Stimulated activated CD8-positive, alpha-beta memory T cell treated with anti-CD3 and anti-CD28 coated beads, Interleukin-12 subunit alpha, Interleukin-12 subunit beta, amount 100 ng/mL, for 1 hour (primary cell): ENCODE data around the gene DHRS4.

Source experiments
- DNase-seq: peaks from one replicate; pipeline ENCODE4 v3.0.0-alpha.2; 2020; ENCODE audit warnings: low read depth

The DHRS4 gene

DNA sequence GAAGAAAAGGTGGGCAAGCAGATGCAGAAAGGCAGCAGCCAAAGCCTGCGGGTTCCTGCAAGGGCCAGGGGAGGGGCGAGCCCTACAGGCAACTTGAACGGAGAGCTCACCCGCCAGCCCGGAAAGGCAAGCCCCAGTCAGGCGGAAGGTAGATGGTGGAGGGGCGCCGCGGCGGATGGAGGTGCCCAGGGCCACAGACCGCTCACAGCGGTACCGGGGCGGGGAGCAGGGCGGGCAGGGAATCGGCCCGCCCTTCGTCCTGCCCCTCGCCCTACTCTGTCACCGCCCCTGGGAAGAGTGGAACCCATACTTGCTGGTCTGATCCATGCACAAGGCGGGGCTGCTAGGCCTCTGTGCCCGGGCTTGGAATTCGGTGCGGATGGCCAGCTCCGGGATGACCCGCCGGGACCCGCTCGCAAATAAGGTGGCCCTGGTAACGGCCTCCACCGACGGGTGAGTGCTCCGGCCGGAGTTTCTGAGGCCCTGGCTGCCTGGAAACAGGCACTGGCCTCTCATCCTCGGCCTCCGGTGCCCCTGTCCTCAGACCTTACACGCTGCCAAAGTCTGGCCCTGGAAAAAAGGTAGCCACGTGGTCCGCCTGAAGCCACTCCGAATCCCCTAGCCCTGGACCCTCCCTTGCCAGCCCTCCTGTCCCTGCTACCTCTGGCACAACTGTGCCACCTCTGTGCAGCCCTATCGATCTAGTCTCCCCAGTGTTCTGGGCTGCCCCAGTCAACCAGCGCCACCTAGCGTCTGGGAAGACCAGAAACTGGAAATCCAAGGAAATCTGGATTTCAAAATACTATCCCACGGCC lies at the start of gene DHRS4:
Gene DHRS4, plus strand, starts transcription at position 307 of the 815 bp plus-strand sequence. Its CDS starts 19 bp downstream, at position 326.
- DNase-seq = peak; percentile 66

DNA sequence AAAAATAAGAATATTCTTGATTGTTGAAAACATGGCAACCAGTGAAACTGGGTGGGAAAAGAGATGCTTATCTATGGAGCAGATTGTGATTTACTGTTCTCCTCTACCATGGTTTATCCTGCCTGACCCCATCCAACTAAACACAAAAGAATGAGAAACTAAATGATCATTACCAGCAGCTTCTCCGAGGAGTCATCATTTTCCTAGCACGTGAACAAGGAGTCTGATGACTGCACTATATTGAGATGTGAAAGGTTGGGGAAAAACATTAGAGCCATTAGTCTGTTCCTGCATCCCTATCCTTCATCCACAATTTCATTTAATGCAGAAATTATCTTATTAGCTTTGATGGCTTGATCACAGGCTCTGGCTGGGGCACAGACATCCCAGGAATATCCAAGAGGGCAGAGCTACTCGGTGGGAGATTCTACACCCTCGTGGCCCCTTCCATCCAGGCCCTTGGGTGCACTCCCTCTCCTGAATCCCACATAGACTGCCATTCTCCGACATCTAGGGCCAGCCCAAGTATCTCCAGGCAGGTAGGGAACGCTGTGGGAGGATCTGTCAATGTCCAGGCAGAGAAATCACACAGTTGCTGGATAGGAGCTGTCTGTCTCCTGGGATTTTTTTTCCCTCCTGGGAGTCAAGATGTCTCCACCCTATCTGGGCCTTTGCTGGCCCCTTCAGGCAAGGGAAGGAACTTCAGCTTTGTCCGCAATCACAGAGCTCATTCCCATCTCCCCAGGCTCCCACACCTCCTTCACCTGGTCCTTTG lies 43.3 kb upstream of the DHRS4 start:
- DNase-seq = no peak

DNA sequence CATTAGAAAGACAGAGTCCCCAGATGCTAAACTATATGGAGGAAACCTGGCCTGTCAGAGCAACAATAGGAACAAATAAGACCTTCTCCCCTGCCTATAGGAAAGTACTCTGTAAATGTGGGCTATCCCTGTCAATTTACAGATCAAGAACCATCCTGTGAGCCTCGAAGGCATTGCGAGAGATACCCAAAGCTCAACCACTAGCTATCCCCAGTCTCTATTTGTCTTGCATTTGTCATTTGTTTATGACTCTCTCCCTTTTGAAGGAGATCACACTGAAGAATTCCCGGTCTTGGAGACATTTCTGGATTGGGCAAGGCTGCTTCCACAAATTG lies 42.7 kb upstream of the DHRS4 start:
- no peak for DNase-seq

DNA sequence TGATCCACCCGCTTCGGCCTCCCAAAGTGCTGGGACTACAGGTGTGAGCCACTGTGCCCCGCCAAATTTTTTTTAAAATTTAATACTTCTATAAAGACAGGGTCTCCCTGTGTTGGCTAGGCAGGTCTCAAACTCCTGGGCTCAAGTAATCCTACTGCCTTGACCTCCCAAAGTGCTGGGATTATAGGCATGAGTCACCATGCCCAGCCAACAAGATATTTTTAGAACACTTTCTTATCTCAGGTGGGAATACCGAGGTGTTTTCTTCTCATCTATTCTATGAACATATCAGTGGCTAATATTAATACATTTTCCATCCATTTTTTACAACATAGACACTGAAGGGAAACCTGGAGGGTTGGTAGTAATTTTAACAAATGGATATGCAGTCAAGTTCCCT lies 38.0 kb upstream of the DHRS4 start:
- no peak for DNase-seq

DNA sequence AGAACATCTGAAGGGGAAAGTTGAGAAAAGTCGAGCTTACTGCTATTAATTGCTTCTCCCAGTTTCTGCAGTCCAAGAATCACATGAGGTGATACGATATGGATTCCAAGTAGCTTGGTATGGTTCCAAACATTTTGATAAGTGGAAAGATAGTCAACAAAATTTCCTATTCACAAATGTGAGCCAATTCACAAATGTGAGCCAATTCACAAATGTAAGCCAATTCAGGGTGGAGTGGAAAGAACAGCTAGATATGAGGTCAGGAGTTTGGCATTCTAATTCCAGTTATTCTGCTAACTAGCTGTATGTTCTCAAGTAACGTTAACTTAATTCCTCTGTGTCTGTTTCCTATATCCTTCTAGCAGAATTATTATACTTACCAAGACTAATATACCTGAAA lies 37.6 kb upstream of the DHRS4 start:
- DNase-seq = no peak

DNA sequence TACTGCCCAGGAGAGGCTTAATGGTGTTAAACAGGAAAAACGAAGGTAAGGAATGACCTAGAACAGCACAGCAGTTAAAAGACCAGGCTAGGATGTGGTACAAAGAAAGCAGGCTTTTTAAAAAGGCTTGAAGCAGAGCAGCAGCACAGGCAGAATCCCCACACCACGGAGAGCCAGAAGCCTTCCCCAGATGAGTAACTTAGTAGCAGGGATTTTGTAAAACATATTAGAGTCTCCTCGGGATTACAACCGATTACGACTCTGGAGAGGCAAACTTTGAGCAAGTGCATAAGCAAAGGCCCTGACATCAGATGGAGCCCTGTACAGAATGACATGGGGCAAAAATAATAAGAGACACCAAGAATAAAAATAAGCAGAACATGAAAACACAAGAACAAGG lies 37.1 kb upstream of the DHRS4 start:
- DNase-seq = no peak

DNA sequence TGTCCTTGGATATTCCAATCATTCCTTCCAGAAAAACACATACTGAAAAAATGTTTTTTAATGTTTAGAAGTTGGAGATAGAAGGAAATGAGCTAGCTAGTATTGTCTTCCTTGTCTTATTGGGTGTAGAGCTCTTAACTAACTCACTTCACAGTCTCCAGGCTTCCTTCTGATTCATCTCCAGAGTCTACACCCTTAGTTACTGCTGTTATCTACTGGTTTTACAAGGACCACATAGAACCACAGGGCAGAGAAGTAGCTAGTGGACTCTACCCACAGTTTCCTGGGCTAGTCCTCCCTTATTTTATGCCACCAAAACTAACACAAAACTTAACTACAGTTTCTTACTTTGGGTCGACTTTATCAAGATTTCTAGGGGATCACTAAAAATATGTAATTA lies 31.0 kb upstream of the DHRS4 start:
- no peak for DNase-seq

DNA sequence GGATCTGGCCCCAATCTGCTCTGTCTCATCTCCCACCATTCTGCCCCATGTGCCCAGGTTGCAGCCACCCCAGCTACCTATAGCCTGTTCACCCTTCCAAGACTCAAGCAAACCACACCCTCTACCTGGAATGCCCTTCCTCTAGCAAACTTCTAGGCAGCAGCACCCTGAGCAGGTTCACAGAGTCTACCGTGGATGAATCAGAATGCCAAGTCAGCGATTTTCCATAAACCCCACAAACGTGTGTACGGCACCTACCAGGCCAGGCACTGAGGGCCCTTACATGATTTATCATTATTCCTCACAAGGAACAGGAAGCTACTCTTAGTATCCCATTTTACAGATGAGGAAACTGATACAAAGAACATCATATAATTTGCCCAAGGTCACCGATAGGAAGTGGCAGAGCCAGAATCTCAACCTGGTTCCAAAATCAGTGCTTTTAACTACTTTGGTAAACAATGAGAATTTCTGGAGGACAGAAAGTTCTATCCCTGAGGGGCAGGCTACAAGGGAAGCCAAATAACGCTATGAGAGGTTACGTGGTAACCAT lies 28.0 kb upstream of the DHRS4 start:
- no peak for DNase-seq

DNA sequence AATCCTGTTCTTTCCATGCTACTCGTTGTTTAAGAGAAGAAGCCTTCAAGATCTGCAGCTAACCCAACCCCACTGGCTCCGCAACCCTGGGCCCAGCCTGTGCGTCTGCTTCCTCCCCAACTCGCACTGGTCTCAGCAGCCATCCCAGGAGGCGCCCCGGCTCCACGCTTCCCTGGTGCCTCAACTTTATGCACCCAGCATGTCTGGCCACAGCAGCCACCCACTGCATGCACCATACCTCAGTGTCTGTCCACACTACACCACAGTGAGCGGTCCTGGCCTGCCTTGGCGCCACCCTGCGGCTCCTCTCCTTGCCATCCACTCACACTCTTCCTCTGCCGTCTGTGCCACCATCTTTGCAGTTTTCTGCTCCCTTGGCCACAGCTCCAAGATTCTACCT lies 27.0 kb upstream of the DHRS4 start:
- no peak for DNase-seq

DNA sequence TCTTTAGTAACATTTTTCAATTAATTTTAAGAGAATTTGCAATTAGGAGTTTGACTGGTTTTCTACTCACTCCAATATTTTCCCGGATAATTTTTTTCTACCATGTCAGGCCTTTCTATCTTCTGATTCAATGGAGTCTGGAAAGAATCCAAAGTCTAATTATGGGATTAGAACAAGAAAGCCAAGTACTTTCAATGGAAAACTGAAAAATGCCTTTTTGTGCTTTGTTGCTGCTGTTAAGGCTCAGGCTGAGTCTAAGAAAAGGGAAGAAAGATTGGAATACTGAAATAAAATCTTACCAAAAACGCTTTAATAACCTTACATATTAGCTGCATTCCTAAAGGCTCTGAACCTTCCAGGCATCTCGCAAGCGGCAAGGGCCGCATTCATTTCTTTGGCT lies 24.4 kb upstream of the DHRS4 start:
- no peak for DNase-seq

DNA sequence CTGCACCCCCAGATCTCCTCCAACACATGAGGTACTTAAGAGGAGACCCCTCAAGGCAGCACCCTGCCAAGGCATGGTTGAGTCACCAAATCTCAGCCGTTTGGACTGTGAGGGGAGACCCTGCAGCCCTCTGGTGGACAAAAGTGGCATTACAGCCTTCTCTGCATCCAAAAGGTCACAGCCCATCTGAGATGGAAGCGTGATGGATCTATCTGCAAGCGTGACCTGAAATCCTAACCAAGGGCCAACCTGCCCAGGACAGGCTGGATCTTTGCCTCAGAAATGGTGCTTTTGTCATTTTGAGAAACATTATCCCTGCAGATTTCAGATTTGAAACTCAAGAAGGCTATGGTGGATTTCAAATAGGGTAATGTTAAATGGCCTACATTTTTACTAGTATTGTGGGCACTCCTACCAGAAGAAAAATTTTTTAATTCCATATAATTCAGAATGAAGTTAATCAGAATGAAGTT lies 23.7 kb upstream of the DHRS4 start:
- DNase-seq = peak; percentile 87

DNA sequence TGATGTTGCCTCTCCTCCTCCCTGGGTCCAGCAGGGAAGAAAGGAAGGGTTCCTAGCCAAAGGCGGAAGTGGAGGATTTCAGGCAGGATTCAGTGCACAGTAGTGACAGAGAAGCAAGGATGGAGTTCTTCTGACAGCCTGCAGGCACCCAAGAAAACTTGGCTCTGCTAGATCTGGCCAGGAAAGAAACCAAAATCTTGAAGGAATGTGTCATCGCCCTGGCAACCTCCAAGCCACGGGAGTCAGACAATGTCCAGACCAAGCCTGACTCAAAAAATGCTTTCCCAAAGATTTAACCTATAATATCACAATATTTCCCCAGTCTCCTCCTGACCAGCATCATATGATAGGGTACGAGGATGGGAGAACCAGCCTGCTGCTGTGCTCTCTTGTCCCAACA lies 22.8 kb upstream of the DHRS4 start:
- no peak for DNase-seq

DNA sequence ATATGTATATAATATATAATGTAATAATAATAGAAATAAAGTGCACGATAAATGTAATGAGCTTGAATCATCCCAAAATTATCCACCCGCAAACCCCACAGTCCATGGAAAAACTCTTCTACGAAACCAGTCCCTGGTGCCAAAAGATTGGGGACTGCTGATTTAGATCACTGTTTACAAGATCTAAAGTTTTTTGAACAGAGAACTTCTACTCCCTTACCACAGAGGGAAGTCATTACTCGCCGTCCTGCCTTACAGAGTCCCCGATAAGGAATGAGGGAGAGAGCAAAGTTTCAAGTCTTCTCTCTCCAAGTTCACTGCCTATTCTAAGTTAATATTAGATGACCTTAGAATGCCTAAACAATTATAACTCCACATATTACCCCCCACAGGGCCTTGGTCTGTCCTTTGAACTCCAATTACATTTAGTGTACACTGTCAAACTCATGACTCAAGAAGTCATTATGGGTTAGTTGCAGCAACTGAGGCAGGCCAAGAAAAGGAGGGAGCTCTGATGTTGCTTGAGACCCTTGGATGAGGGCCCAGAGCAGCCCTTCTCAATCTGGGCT lies 21.8 kb upstream of the DHRS4 start:
- no peak for DNase-seq

DNA sequence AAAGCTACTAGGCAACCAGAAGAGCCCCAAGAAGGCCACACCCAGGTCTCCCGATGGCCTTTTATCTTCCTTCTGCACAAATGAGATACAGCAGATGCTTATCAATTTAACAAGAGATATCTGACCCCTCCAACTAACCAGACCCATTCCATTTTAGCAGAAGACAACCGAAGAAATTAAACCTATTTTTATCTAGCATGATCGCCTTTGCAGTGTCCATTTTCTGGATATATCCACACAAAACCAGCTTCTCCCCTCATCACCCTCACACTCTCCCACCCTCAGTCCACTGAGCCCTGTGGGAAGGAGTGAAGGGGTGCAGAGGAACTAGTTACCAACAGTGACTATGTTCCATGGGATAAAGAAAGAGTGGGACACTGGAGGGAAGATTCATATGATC lies 20.9 kb upstream of the DHRS4 start:
- no peak for DNase-seq

DNA sequence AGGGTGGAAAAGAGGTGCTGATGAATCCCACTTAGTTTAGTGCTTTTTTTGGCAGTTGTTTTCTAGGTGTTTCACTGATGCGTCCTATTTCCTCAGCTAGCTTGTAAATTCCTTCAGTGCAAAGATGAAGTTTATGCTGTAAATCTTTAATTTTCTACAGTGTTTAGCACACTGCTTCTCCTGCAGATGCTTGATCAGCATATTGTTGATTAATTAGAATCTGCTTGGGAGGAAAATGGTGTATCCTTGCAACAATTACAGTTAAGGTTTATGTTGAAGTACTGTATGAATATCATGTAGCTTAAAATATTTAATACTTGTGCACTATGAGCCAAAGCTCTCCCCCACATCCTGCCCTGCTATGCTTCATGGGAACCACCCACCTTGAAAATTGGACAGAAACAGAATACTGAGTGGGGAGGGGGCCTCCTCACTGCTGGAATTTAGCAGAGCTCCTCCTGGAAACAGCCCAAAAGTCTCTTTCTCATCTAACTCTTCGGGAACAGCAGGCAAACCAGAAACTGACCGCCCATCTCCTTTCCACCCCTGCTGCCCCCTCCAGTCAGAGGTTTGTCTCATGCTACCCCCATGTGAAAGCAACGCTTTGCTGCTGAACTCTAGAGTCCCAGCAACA lies 20.3 kb upstream of the DHRS4 start:
- DNase-seq = no peak

DNA sequence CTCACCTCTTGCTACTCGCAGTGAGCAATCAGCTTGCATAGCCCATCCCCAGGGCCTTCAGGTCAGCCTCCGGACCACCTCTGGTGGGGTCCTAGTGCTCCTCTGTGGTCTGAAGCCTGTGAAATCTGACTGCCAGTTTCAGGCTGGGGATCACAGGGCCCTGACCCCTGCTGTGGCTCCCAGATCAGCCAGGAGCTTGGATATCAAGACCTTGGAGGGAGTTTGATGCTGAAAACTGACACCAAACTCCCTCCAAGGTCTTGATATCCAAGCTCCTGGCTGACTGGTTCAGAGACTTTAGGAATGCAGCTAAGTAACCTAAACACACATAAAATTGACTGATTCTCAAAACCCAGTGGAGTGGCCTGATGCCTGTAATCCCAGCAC lies 19.8 kb upstream of the DHRS4 start:
- DNase-seq = no peak

DNA sequence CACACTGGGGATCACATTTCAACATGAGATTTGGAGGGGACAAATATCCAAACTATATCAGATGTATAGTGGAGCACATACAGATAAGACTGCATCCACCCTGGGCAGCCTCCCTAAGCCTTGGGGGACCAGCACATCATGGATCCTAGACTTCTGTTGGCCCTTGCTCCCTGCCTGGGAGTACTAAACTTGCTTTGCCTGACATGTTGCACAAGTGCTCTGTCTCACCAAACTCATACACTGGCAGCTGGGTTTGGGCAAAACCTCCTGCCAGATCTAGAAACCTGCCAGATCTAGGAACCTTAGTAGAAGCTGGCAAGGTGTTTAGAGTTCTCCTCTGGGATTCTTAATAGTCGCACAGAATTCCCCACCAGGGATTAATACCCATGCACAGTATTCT lies 18.4 kb upstream of the DHRS4 start:
- no peak for DNase-seq

DNA sequence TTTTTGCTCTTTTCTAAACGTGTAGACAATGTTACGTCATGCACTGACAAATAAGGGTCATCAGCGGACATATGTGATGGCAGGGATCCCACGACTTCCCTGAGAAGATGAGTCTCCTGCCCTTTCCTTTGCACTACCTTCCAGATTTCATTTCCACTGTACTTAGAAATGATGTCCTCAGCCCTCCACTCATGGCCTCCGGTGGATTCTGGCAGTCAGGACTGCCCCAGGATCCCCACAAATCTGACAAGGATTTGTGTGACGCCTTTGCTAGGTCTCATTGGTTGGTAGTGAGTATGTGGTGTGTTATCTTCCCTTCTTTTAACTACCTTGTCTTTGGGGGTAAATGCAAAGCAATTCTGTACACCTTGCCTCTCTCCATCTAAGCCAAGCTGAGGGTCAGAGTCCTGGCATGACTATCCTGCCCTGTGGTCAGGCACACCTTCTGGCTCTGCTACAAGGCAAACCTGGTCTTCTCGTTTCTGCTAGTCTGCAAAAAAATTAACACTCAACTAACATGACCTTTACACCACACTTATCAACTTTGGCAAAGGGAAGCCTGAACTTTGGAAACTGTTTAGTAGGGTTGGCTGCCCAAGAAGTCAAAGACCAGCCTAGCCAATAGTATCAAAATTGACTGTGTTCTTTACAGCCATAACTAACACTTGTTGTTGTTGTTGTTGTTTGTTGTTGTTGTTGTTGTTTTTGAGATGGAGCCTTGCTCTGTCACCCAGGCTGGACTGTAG lies 17.3 kb upstream of the DHRS4 start:
- DNase-seq = no peak

DNA sequence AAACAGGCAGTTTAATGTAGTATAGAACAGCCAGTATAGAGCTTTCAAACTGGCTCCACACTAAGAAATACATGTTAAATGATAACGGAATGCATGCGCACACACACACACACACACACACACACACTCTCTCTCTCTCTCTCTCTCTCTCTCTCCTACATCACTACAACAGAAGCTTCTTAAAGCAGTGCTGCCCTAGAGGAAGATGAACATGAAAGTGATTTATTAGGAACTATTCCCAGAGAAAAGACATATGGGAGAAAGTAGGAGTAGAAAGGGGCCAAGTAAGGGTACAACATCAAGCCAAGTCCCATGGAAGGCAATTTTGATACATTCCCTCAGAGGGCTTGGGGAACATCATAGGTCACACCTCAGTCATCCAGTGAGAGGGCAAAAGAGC lies 16.4 kb upstream of the DHRS4 start:
- no peak for DNase-seq

DNA sequence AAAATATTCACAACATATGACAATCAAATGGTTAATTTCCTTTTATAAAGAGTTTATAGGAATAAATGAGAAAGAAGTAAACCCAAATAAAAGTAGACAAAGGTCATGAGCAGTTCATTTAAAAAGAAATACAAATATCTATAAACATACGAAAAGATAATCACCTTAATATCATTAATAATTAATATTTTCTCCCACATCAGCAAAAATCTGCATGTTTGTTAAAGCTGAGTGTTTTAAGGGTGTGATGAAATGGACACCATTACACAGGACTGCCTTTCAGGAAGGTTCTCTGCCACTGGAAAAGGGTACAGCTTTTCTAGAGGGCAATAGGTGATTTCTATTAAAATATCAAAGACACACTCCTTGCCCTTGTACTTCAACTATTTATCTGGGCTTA lies 14.7 kb upstream of the DHRS4 start:
- no peak for DNase-seq

DNA sequence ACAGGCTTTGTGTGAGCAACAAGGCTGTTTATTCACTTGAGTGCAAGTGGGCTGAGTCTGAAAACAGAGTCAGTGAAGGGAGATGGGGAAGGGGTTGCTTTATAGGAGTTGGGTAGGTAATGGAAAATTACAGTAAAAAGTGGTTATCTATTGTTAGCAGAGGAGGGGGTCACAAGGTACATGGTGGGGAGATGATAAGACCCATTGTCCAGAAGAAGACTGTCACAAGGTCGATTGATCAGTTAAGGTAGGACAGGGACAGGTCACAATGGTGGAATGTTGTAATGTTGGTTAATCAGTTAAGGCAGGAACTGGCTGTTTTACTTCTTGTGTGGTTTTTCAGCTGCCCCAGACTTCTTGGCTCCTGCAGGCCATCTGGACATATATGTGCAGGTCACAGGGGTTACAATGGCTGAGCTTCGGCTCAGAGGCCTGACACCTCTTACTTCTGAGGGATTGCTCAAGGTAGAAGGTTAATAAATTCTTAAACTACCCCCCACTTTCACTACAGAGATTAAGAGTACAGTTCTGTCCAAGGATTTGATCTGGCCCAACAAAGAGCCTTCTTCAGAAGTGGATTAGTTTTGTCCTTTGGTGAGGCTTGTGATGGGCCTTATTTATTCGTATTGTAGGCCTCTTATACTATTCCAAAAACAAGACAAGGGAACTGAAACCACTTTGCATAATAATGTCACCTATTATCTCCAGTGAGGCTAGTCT lies 13.8 kb upstream of the DHRS4 start:
- DNase-seq = no peak
